AG09309 (cell line): Measurements from ENCODE around the gene PTGDS.
"Not testable (repeated sequence)": the region's sequence is repeated elsewhere in the genome, so short reads cannot be mapped to it uniquely, and the experiment has no call there.

Experiments
- DNase-seq: peaks from one replicate; pipeline ENCODE4 v3.0.0-alpha.2; 2010; ENCODE audit warnings: low read depth
- H3K4me3 ChIP-seq: 2 replicates; pipeline ENCODE4 v1.5.1; 2011; ENCODE audit warnings: mild to moderate bottlenecking, low read depth, low read length, moderate library complexity; ENCODE audit not compliant: control insufficient read depth
- CTCF ChIP-seq: IDR thresholded peaks from 2 replicates; pipeline ENCODE4 v1.5.1; 2011; ENCODE audit warnings: mild to moderate bottlenecking, low read depth, low read length, inconsistent platforms; ENCODE audit not compliant: insufficient read depth, control insufficient read depth; ENCODE audit errors: missing control alignments

Gene PTGDS

GRCh38 chr9:137004285-137004684 is 27.0 kb downstream of the PTGDS start:
- not testable (repeated sequence) for DNase-seq
- peak; percentile 47 for TF ChIP-seq CTCF

DNA sequence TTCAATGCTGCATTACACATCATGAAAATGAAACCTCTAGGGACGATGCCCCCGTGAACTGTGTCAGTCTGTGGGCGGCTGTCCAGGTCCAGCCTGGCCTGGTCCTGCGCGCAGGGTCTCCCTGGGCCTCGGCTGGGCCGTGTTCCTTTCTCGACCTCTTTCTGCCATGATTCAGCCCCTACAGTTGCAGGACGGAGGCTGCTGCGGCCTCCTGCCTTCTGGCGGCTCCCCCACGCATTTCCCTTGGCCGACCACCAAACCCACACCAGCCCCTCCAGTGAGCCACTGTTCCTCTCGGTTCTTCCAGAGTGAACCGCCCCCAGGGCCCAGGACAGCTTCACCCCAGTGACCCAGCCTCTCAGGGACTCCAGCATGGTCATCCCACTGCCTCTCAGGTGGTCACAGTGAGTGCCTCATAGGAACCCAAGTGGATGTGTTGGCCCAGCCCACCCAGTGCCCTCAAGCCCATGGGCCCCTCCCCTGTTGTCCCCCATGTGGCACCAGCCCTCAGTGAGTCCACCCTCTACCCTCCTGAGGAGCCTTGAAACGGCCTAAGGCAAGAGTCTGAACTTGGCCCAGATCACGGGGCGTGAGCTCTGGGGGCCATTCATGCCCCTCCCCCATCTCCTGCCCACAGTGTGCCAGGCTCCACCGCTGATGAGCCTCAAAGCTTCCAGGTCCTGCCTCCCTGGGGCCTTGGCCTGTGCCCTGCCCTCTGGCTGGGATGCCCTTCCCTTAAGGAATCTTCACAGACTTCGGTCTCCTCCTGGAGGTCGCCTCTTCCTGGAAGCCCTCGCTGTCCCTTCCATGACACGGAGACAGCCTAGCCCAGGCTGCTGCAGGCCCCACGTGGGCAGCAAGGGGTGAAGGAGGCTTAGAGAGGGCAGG is 29.1 kb downstream of the PTGDS start:
- TF ChIP-seq CTCF: no peak
- no peak for DNase-seq
- no peak overlapping the region for H3K4me3 ChIP-seq

More at GRCh38 chr9:137004285-137004684, 27.0 kb downstream of the PTGDS start:
- not testable (repeated sequence) for H3K4me3 ChIP-seq

DNA sequence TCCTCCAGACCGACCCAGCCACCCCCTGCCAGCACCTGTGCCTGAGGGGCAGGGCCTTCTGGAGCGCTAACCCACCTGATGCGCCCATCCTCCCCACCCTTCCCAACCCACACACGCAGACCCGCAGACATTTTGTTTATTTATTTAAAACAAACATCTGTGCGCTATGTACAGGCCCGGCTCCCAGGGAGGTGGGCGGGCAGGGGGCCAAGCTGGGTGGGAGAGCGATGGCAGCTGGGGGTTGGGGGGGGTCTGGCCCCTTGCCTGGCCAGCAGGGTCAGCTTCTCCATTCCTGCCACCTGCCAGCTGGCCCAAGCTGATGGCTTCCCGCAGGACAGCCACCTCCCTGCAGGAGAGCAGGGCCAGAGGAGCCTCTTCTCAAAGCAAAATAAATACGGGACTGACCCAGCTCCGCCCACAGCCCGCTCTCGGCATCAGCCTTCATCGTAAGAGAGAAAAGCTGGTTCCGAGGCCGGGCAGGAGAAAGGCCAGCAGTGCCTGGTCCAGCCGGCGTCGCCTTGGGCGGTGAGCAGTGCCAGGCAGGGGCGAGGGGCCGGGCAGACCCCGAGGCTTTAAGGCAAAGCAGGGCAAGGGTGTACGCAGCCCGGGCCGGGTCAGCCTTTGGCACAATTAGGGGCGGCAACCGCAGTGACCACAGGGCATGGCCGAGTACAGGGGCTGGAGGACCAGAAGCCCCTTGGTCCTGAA is 30.0 kb downstream of the PTGDS start:
- TF ChIP-seq CTCF: no peak
- no peak overlapping the region for H3K4me3 ChIP-seq
- DNase-seq: no peak

DNA sequence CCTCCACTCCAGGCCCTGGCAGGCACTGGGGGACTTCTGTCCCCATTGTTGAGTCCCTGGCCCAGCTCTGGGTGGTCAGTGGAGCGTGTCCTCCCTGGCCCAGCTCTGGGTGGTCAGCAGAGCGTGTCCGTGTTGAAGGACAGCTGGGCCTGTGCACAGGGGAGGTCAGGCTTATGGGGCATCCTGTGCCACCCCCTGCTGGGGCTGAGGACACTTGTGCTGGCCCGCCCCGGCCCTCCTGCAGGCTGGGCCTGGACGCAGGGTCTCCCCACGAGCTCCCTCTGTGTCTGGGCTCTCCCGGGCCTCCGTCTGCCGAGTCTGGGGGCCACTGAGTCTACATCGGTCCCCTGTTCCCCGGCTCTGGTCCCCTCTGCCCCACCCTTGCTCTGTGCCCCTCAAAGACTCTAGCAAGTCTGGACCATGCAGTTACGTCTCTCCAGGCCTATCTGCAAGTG is 30.5 kb downstream of the PTGDS start:
- TF ChIP-seq CTCF: no peak
- H3K4me3 ChIP-seq: no peak overlapping the region
- DNase-seq: no peak

DNA sequence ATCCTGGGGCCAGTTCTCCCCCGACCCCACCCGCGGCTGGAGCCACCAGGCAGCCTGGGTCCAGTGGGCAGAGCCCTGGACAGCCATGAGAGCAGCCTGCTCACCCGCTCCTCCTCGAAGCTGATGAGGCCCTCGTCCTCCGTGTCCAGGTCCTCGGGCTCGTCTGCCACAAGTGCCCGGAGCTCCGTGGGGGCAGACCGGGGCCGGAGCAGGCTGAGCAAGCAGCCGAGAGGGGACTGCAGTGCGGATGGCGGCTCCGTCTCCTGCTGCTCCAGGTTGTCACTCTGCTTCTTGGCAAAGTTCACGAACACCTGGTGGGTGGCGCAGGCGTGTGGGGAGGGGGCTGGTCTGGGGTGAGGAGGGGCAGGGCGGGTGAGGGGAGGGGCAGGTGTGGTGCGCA is 31.0 kb downstream of the PTGDS start:
- no peak for DNase-seq
- TF ChIP-seq CTCF: no peak
- no peak overlapping the region for H3K4me3 ChIP-seq

- TF ChIP-seq CTCF: no peak
- H3K4me3 ChIP-seq: no peak overlapping the region
- DNase-seq: no peak
Measured at GRCh38 chr9:137009217-137009616, 31.9 kb downstream of the PTGDS start.
